PC-3 (cell line): ENCODE measurements around the gene RHOT2. TPM values are rescaled to one million over a fixed set of nuclear protein-coding genes. Genes with fewer than 3 reads are reported as not detected.

ENCODE experiments used
- ATAC-seq: fragments of 200-7000 bp; cut with Tn5 transposase; 2 replicates; pipeline ENCODE4 v1.9.1; 2020; ENCODE audit warnings: mild to moderate bottlenecking, moderate library complexity
- BruUV-seq: library from RNA; stranded (reverse); fragments of 400-500 nt; replicated peaks from 2 replicates; lab custom pipeline; 2021; lab: Mats Ljungman, UMichigan
- CTCF ChIA-PET: fragments of 300-600 bp; sonication (Branson Sonifier 250); formaldehyde crosslinking; loops from one replicate; lab custom pipeline; 2022; ENCODE audit warnings: antibody characterized with exemption; lab: Charles Lee
- POLR2A ChIA-PET: fragments of 300-600 bp; sonication (Branson Sonifier 250); formaldehyde crosslinking; loops from one replicate; lab custom pipeline; 2022; ENCODE audit warnings: antibody characterized with exemption; ENCODE audit not compliant: unreplicated experiment; lab: Charles Lee
- DNase-seq: peaks from one replicate; pipeline ENCODE4 v3.0.0-alpha.2; 2015
- H2AFZ ChIP-seq: fragments of 300-600 bp; sonication (generic); 2 replicates; pipeline ENCODE4 v1.6.0; 2016; ENCODE audit warnings: antibody characterized with exemption, low read length
- H3F3A ChIP-seq: fragments of 300-600 bp; sonication (generic); one replicate; pipeline ENCODE4 v1.6.0; 2017; ENCODE audit warnings: antibody characterized with exemption, low read length, control low read depth, mild to moderate bottlenecking; ENCODE audit not compliant: unreplicated experiment
- H3K27ac ChIP-seq: fragments of 300-600 bp; sonication (generic); 2 replicates; pipeline ENCODE4 v1.5.1; 2016; ENCODE audit warnings: mild to moderate bottlenecking, low read length
- H3K27me3 ChIP-seq: fragments of 300-600 bp; sonication (generic); 2 replicates; pipeline ENCODE4 v1.6.1; 2016; ENCODE audit warnings: low read length, mixed read lengths
- H3K36me3 ChIP-seq: fragments of 300-600 bp; sonication (generic); 2 replicates; pipeline ENCODE4 v1.6.1; 2016; ENCODE audit warnings: low read depth, mixed run types, low read length, mixed read lengths
- H3K4me1 ChIP-seq: fragments of 300-600 bp; sonication (generic); 2 replicates; pipeline ENCODE4 v1.5.1; 2016; ENCODE audit warnings: low read length; ENCODE audit not compliant: insufficient read depth
- H3K4me2 ChIP-seq: fragments of 300-600 bp; sonication (generic); 2 replicates; pipeline ENCODE4 v1.6.0; 2016; ENCODE audit warnings: low read length
- H3K4me3 ChIP-seq: fragments of 300-600 bp; sonication (generic); 2 replicates; pipeline ENCODE4 v1.5.1; 2016; ENCODE audit warnings: mild to moderate bottlenecking, low read length, mixed read lengths
- H3K79me2 ChIP-seq: fragments of 300-600 bp; sonication (generic); 2 replicates; pipeline ENCODE4 v1.6.1; 2017; ENCODE audit warnings: low read length, mixed read lengths
- H3K9ac ChIP-seq: fragments of 300-600 bp; sonication (generic); 2 replicates; pipeline ENCODE4 v1.6.0; 2016; ENCODE audit warnings: mild to moderate bottlenecking, low read length
- H3K9me2 ChIP-seq: fragments of 300-600 bp; sonication (generic); replicated peaks from 2 replicates; pipeline ENCODE4 v1.6.1; 2016; ENCODE audit warnings: mixed run types, low read length, mixed read lengths
- H3K9me3 ChIP-seq: fragments of 300-600 bp; sonication (generic); 2 replicates; pipeline ENCODE4 v1.6.1; 2016; ENCODE audit warnings: low read length, mixed read lengths
- H4K20me1 ChIP-seq: fragments of 300-600 bp; sonication (generic); 2 replicates; pipeline ENCODE4 v1.6.1; 2016; ENCODE audit warnings: low read length, mixed read lengths
- EZH2 ChIP-seq: fragments of 300-600 bp; sonication (generic); IDR thresholded peaks from one replicate; pipeline ENCODE4 v1.6.1; 2017; ENCODE audit warnings: antibody characterized with exemption, mild to moderate bottlenecking, low read length; ENCODE audit not compliant: unreplicated experiment
- EZH2phosphoT487 ChIP-seq: fragments of 300-600 bp; sonication (generic); IDR thresholded peaks from 2 replicates; pipeline ENCODE4 v1.6.1; 2018; ENCODE audit warnings: mild to moderate bottlenecking, antibody characterized with exemption, low read length, borderline replicate concordance
- intact Hi-C: fragments of 100-400 bp; cut with micrococcal nuclease; formaldehyde crosslinking; loops from 2 replicates; pipeline ENCODE4 v1.9.0; 2023
- total RNA-seq: library from RNA; depleted of rRNA; stranded (reverse); fragments of >200 nt; gene quantifications from 2 replicates; pipeline ENCODE4 v1.2.3, GENCODE V29; 2014
- TF ChIP-seq, protein P1 (sequence below): fragments of 300-600 bp; sonication (generic); conservative IDR thresholded peaks from 2 replicates; pipeline ENCODE4 v1.5.1; 2017; ENCODE audit warnings: antibody characterized with exemption, low read depth, mild to moderate bottlenecking, low read length

The RHOT2 gene
- total RNA-seq, 1 experiment from 2014 or later, result 93.0 TPM

DNA sequence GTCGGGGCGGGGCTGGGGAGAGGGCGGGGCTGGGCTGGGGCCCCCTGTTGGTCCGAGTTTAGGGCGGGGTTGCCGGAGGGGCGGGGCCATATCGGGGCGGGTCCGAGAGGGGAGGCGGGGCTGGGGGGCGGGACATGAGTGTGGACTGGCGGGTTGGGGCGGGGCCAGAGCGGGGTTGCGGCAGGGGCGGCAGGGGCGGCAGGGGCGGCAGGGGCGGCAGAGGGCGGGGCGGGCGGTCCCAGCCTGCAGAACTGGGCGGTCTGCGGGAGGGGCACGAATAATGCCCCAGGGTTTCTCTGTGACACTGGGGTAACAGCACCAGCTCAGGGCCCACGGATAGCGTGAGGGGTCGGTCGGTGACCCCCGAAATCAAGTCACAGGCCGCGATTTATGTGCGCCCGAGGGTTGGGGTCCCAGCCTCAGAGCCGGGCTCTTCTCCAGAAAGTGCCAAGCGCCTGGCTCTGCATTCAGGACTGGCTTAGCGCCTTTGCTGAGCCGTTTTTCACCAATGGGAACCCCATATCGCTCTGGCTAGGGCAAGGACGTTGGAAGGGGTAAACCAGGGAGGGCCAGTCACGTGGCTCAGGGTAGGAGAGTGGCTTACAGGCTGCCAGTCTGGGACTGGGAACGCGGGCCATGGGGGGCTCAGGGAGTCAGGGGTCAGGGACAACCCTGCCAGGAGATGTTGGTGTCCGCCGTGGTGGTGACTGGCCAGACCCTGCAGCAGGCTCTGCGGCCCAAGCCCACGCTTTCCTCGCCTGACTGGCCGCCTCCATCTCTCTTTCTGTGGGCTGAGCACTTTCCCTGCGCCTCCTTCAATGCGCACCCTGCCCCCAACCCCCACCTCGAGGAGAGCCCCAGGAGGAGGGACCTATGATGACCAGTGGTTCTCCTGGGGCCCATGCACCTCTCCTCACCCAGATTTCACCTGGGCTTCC, 30.6 kb upstream of the RHOT2 start:
- Histone ChIP-seq H3K9ac (peak overlapping the region; percentile 83; the same call in 1 of the 2 replicates), H3K9me3 (no peaks in the 10 kb centered on the region), H3K27ac (no peak overlapping the region), H3K9me2 (no peaks in the 10 kb centered on the region), H4K20me1 (no peaks in the 10 kb centered on the region), H3K79me2 (peaks cover 14% of the 10 kb centered on the region), H3K4me3 (peak overlapping the region; percentile 90), H3K4me1 (peaks cover 3% of the 10 kb centered on the region; the same call in 1 of the 2 replicates), H3K27me3 (no peaks in the 10 kb centered on the region), H3K36me3 (no peaks in the 10 kb centered on the region), H3K4me2 (peak overlapping the region; percentile 97), H3F3A (no peaks in the 10 kb centered on the region), H2AFZ (peak overlapping the region; percentile 66; the same call in 1 of the 2 replicates)
- ATAC-seq (no peak; the same call in 1 of the 2 replicates), DNase-seq (peak; percentile 71)
- ChIA-PET CTCF (no interaction called here), POLR2A (no interaction called here)
- no TSS peak for BruUV-seq
- intact Hi-C loops, result loop anchor here (5.0 kb wide), 1 partner anchor 50 kb away; no protein-coding TSS in a partner anchor
- TF ChIP-seq EZH2phosphoT487, result no peak
- no peak for TF ChIP-seq EZH2
- TF ChIP-seq, protein P1, sequence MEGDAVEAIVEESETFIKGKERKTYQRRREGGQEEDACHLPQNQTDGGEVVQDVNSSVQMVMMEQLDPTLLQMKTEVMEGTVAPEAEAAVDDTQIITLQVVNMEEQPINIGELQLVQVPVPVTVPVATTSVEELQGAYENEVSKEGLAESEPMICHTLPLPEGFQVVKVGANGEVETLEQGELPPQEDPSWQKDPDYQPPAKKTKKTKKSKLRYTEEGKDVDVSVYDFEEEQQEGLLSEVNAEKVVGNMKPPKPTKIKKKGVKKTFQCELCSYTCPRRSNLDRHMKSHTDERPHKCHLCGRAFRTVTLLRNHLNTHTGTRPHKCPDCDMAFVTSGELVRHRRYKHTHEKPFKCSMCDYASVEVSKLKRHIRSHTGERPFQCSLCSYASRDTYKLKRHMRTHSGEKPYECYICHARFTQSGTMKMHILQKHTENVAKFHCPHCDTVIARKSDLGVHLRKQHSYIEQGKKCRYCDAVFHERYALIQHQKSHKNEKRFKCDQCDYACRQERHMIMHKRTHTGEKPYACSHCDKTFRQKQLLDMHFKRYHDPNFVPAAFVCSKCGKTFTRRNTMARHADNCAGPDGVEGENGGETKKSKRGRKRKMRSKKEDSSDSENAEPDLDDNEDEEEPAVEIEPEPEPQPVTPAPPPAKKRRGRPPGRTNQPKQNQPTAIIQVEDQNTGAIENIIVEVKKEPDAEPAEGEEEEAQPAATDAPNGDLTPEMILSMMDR, result no peak

DNA sequence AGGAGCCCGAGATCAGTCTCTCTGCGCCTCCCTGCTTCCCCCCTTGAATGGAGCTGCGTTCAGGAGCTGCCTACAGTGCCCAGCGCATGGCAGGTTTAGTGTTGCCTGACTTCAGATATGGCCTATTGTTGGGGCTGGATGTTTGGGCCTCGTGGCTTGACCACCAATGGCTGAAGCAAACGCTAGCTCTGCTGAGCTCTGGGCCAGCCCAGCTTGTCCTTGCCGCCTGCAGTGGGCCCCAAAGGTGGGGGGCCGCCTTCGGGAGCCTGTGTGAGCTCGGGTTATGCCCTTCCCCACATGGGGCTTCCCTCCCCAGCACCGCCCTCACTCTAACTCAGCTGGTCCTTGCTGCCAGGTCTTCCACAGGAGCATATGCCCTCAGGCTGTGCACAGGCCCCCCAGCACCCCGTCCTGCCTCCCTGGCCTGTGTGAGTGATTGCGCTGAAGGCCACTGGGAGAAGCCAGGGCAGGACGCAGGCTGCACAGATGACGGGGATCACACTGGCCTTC, 29.8 kb upstream of the RHOT2 start:
- Histone ChIP-seq H3K27me3 (no peaks in the 10 kb centered on the region), H3K79me2 (peaks cover 21% of the 10 kb centered on the region), H2AFZ (no peak overlapping the region), H4K20me1 (no peaks in the 10 kb centered on the region), H3K4me1 (peaks cover 9% of the 10 kb centered on the region; the same call in 1 of the 2 replicates), H3K36me3 (no peaks in the 10 kb centered on the region), H3K9me3 (no peaks in the 10 kb centered on the region), H3K27ac (no peak overlapping the region), H3F3A (no peaks in the 10 kb centered on the region), H3K4me2 (no peak overlapping the region), H3K4me3 (no peak overlapping the region), H3K9me2 (no peaks in the 10 kb centered on the region), H3K9ac (no peak overlapping the region)
- CTCF ChIA-PET, result no interaction called here
- intact Hi-C loops, result loop anchor here (5.0 kb wide), 1 partner anchor 51 kb away; no protein-coding TSS in a partner anchor
- POLR2A ChIA-PET, result no interaction called here
- ATAC-seq (no peak), DNase-seq (no peak)
- TF ChIP-seq, protein P1, result no peak
- TF ChIP-seq EZH2phosphoT487 (no peak), EZH2 (no peak)
- BruUV-seq, result no TSS peak
